NCI-H146 treated with DMSO at 0.1 percent for 48 hours (cell line): ENCODE results near the gene SERPINA9.
"Not testable (repeated sequence)": the region's sequence is repeated elsewhere in the genome, so short reads cannot be mapped to it uniquely, and the experiment has no call there.

Experiments
- DNase-seq: peaks from one replicate; lab custom pipeline; 2025; ENCODE audit not compliant: unreplicated experiment; lab: John Stamatoyannopoulos, UW

The SERPINA9 gene, protein sequence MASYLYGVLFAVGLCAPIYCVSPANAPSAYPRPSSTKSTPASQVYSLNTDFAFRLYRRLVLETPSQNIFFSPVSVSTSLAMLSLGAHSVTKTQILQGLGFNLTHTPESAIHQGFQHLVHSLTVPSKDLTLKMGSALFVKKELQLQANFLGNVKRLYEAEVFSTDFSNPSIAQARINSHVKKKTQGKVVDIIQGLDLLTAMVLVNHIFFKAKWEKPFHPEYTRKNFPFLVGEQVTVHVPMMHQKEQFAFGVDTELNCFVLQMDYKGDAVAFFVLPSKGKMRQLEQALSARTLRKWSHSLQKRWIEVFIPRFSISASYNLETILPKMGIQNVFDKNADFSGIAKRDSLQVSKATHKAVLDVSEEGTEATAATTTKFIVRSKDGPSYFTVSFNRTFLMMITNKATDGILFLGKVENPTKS

DNA sequence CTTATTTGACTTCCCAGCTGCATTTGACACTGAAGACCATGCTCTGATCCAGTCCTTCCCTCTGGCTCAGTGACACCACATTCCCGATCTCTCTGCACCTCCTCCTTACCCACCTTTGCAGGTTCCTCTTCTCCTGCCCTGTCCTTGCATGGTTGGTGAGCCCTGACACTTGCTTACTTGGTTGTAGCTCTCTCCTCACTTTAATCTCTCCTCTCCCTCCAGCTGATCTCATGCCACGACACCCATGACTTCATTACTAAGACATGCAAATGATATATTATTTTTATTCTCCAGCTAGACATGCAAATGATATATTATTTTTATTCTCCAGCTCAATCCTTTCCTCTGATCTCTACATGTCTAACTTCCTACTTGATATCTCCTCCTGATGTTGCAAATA, at the start of gene SERPINA9:
SERPINA9 (minus strand) TSS at position 175 of the 400 bp plus-strand sequence. CDS start 6,357 bp downstream, outside the sequence.
- DNase-seq, result no peak

DNA sequence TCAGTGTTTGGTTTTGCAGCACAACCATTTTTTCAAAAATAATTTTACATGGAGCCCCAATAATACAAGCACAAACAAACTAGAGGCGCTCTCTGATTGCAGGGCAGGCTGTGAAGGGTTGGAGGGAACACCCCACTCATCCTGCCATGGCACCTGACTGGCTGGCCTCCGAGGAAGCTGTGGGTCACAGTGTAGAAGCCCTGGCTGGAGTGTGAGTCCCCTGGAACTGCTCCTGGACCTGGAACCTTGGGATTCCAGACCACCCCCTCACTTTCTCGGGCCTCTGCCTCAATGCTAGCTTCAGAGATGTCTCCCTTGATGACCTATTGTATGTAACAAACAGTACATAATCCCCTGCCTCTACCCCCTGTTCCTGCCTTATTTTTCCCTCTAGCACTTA, 48.1 kb upstream of the SERPINA9 start:
- DNase-seq, result no peak

DNA sequence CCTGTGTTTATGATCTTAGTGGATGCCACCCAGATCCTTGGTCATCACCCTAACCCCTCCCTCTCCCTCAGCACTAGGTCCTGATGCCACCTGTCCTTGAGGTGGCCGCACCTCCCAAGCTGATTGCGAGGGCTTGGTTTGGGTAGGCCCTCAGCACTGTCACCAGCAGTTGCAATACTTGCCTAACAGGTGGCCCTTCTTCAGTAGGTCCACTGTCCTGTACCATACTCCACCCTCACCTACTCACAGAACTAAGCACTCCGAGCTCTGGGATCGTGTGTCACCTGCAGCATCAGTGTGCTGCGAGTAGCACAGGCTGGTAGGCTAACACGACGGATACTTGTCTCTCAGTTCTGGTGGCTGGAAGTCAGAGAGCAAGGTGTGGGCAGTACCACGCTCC, 47.3 kb upstream of the SERPINA9 start:
- DNase-seq, result no peak

DNA sequence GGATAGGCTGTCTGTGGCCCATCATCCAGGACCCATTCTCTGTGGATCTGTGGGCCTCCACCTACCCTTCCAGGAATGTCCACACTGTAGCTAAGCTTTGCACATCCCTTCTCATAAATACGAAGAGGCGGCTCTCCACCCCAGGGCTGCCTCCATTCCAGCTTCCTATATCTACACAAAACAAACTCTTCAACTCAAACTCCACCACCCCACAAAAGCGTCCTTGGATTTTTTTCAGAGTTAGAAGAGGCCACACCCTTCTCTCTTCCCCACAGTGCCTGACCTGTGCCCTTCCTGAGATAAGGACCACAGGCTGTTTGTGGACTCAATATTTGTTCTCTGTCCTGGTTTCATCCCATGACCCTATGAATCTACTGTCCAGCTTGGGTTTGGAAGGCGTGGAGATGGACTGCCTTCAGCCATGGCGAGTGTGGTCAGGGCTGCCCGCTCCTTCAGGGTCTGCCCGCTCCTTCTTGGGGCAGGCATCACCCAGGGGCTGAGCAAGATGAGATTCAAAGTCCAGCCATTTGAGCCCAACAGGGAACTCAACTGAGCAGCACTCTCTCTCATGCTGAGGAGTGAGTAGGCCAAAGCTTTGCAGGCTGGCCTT, 46.2 kb upstream of the SERPINA9 start:
- no peak for DNase-seq

DNA sequence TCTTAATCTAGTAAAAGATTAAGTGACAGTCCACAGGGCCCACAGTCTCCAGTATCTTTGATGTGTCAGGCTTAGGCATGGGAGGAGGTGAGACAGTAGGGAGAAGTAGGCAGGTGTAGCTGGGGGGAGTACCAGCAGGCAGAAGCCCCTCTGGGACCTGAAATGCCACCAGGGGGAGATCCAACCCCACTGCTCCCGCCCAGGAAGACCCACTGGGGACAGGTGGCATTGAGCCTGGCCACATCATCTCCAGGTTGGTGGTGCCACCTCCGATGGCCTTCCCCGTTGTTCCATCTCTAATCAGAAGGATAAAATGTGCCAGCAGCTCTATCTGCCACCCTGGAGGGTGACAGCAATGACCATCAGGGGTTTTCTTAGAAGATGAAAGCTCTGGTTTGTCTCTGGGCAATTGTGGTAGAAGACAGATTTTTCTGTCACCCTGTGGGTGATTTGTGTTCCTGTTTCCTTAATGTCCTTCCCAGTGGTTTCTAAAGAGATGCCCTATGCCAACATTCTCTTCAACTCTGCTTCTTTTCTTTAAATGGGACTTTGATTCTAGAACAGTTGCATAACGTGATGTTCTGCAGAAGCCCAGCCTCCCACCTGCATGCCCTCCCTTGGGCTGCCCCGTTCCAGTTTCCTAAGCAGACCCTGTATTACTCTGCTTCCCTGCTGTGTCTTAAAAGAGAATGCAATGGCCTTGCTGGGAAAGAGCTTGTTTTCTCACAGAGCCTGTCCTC, 45.5 kb upstream of the SERPINA9 start:
- DNase-seq, result no peak

DNA sequence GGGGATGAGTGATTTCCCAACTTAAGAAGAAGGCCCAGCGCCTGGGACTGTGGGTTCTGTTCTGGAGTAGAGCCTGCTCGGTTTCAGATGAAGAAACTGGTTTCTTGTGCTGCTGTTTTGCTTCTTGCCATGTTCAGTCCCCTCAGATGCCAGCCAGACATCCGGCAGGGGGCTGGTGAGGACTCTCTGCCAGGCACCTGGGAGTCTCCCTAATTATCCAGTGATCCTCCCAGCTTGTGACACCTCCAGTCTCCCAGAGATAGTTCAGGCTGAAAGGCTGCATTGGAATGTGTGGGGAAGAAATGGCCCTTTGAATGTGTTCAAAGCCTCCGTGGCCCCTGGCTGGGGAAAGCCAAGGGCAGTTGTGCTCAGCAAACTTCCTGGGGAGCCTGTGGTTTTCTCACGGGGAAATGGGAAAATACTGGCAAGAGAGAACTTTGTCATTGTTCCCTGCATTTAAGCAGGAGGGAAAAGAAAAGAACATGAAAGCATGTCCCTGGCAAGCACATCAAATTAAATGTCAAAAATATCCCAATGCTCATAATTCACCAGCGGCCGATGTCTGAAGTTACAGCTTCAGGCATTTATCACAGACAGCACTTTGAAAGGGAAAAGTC, 41.8 kb upstream of the SERPINA9 start:
- DNase-seq, result no peak

DNA sequence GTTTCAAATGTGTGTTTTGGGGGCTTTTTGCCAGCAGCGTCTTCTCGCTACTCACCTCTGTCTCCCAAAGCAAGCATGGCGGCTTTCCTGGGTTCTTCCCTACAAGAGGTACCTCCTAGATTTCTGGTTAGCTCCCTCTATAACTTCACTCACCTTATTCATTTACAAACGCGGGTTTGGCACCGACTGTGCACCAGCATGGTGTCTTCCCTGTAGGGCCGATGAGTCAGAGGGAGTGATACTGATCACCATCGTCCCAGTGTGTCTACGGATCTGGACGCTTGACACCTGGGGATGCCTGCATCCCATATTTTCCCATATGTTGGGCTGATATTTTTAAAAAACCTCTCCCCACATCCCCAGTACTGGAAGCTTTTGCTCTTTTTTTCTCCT, 41.2 kb upstream of the SERPINA9 start:
- no peak for DNase-seq

DNA sequence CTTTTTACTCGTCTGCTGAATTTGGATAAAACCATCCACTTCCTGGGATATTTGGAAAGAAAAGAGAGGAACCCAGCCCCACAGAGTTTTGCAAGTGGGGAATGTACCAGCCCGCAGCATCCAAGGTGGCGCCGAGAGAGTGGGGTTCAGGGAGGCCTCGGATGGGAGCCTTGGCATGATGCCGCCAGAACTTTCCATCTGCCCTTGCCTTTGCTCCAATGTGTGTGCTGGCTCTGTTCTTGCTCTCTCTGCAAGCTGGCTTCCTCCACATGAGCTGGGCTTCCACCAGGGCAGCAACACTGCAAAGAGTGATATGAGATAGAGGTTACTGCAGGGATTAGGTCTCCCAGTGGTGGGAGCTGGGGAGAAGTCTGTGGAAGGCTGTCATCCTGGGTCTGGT, 39.9 kb upstream of the SERPINA9 start:
- DNase-seq, result no peak

DNA sequence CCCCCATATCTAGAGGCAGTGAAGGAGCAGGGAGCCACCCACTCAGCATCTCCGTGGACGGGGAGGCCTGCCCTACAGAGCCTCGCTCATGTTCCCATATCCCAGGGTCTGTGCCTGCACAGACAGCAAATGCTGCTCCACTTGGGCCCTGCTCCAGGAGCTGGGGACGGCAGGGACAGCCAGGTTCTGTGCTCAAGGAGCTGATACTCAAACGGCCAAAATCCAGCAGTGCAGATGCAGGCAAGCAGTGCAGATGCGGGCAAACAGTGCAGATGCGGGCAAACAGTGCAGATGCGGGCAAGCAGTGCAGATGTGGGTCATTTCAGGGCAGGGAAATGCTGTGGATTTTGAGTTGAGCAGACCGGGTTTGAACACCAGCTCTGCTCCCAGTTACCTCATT, 39.4 kb upstream of the SERPINA9 start:
- DNase-seq, result no peak

DNA sequence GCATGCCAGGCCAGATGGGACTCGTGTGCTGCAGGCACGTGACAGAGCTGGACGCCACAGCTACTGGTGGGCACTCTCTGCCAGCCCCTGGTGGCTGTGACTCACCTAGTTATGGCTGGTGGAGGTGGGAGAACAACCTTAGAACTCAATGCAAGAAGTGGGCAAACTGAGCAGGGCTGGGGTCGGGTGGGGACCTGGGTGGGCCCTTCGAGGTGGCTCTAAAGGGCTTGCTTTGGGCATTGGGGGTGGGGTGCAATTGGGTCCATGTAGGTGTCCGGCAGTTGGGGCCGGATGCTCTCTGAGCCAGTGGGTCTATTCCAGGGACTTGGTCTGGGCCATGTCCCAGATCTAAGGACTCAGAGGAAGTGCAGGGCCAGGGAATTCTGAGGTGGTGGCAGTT, 38.4 kb upstream of the SERPINA9 start:
- no peak for DNase-seq

DNA sequence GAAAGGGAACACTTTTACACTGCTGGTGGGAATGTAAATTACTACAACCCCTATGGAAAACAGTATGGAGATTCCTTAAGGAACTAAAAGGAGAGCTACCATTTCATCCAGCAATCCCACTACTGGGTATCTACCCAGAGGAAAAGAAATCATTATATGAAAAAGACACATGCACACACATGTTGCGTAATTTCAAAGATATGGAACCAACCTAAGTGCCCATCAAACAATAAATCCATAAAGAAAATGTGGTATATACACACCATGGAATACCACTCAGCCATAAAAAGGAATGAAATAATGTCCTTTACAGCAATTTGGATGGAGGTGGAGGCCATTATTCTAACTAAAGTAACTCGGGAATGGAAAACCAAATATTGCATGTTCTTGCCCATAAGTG, 34.5 kb upstream of the SERPINA9 start:
- not testable (repeated sequence) for DNase-seq

DNA sequence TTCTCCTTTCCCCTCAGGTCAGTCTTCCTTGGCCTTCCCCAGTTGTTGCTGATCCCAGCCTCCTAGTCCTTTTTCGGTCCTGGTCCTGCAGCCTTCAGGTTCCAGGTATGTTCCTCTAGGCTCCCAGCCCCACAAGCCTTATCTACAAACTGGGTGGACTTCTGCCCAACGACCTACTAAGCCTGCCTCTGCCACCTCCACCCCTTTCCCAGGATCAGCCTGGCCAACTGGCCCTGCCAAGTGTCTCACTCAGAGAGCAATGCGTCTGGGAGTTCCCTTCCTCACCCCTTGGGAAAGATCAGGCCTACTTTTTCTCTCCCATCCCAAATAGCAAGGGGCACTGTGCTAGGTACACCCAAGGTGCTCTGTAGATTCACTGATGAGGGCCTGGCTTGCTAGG, 33.4 kb upstream of the SERPINA9 start, which contains the start of gene SERPINA12:
SERPINA12 (minus strand) TSS at position 114 of the 400 bp plus-strand sequence. CDS start 11,072 bp downstream, outside the sequence.
- no peak for DNase-seq

DNA sequence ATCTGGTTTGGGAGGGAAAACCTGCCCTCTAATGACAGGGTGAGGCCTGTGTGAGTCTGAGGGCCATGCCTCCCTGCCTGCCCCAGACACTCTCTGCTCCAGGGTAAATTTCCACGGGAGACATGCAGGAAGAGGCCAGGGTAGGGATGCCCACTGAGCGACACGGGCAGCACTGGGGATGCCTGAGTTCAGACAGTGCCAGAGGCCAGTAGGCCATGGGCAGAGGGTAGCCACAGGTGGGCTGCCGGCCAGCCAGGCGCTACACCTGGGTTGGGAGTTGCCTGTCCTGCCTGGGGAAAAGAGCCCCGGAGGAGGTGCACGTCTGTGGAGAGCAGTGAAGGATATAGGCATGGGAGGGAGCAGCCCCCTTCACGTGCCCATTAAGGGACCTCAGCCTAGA, 29.6 kb upstream of the SERPINA9 start:
- DNase-seq, result no peak

DNA sequence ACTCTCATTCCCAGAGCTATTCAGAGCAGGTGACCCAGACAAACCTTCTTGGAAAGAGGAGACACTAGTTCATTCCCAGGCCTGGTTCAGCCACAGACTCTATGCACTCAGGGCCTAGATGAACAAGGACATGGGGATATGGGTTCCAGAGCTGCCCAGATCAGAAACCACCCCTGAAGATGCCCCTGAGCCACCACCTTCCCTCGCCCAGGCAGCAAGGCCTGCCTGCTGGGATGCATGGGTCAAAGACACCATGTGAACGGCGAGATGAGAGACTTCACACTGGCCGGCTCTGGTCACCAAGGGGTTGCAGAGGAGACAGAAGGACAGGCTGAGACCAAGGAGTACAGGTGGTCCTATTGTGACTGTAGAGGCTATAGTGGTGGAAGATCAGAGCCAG, 29.2 kb upstream of the SERPINA9 start:
- no peak for DNase-seq

DNA sequence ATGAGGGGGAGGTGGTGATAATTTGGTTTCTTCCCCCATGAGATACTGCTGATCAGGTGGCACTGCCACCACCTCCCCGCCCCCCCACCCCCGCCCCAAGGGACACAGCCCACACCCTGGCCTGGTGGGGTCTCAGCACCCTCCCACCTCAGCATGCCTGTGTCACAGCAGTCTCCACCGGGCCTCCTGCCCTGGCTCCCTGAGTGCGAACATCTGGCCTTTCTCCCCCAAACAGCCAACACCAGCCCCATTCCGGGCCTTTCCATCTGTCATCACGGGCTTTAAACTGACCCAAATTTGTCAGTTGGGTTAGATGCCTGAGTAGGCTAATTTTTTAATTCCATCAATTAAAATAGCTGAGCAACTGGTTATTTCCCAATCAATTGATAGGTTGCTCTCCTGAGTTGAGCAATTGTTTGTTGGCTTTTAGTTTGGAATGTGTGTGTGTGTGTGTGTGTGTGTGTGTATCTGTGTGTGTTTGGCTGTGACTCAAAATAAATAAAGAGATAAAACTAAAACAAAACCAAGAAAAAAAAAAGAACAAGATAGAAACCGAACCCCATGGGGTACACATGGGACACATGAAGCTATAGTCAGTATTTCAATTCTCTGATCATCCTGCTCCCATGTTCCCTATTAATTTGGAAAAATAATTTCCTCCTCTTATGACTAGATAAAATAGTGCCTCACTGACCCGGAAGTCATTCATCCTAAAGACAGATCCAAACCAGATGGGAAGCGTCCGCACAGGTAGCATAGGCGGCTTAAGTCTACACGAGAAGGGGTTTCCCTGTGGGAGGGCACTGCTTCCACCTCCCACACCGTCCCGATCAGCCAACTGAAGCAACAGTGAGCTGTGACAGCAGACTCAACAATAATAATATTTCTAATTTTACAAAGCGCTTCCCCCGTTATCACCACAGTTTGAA, 25.9 kb upstream of the SERPINA9 start:
- no peak for DNase-seq

DNA sequence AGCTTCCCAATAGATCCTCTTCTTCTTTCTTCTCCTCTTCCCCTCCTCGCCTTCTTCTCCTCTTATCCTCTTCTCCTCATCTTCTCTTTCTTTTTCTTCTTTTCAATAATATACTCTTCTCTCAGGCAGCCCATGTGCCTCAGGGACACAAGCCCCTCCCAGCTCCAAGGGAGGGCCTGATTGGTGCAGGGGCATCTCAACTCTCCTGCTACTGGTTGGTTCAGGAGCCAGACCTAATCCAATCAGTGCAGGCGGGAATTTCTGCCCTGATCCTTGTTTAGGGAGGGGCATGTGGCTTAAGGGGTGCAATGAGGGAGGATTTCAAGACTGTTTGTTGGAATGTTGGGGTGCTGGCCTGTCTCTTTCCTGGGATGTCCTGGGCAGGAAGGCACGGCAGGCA, 24.3 kb upstream of the SERPINA9 start:
- no peak for DNase-seq

DNA sequence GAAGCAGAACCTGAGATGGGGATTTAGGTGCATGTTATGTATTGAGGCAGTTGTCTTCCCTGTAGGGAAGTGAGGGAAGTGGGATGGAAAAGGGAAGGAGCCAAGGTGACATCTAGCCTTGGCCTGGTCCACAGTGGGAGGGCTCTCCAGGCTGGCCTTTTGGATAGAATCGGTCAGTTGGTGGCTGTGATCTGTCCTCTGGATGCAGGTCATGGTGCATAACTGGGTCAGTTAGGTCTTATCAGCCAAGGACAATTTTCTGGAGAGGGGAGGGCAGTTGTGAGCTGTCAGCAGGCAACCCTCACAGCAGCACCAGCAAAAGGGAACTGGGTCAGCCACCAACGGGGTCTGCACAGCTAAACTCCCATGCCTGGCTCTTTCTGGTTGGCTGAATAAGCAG, 23.7 kb upstream of the SERPINA9 start:
- DNase-seq, result no peak

DNA sequence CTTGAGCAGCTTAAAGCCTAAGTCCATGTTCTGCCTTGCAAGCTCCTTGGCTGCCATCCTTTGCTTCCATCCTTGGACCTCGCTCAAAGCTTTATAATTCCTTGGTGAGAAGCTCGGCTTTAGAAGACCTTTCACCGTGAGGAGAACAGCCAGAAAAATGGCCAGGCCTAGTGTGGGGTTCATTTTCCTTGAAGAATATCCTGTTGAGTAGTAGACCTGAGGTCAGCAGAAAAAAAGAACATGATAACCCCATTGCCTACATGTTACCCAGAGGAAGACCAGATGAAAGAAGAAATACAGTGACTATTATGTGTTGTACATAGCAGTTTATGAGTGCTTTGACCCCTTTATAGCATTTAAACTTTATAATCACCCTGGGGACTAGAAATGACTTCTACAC, 22.2 kb upstream of the SERPINA9 start:
- DNase-seq, result no peak

DNA sequence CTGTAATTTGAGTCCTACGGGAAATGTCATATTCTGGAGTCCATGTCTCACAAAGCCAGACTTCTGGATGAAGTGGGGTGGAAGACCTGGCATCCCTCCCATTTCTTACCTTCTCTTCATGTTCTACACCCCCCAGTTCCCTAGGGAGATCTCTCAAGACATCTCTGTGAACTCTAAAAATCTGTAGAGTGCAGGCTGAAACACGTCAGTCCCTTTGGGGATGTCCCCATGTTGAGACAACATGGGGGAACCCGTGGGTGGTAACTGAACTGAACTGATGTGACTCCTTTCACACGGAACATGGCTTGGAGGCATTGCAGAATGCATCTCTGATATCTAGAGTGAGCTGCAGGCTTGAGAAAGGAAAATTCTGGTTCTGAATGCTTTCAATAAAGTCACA, 18.1 kb upstream of the SERPINA9 start:
- DNase-seq, result no peak

DNA sequence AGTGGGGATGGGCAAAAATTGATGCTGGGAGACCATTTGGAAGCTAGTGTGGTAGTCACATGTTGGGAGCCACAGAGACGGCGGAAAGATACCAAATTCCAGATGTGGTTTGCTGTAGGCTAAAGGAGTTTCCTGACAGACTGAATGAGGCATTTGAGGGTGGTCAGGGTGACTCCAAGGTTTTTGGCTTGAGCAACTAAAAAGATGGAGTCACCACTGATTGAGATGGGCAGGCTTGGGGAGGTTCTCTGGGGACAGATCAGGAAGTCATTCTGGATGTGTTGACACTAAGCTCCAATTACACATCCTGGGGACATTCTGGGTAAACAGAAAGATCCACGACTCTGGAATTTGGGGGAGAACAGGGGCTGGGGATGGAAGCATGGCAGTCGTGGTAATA, 15.5 kb upstream of the SERPINA9 start:
- DNase-seq, result no peak
